Activated CD4-positive, alpha-beta T cell treated with anti-CD3 and anti-CD28 coated beads for 4 hours (primary cell): ENCODE data around the gene RPH3AL.
"Not testable (repeated sequence)": the region's sequence is repeated elsewhere in the genome, so short reads cannot be mapped to it uniquely, and the experiment has no call there.

Experiments used
- DNase-seq, 2 donors: peaks; one replicate each; pipeline ENCODE4 v3.0.0-alpha.2; 2020

The RPH3AL gene

DNA sequence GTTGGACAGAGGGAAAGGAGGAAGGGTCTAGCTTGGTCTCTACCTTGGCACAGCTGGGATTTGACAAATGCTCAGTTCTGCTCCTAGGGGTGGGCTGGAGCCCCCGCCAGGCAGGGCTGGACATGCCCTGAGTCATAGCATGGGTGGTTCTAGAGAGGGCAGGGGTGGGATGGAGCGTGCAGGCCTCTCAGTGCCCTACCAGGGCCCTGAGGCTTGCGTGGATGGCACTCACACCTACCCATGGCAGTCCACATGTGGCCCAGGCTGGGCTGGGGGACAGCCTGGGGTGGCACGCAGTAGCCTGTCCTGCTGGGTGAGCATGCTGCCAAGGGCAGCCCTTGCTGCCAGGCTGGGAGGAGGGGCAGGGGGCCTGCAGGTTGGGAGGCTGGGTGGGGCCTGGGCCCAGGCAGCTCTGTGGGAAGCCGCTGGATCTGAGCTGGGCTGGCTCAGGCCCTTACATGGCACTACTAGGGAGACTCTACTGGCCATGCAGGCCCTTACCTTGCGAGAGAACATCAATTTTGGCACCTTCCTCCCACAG is 182.4 kb downstream of the RPH3AL start:
- no peak for DNase-seq

DNA sequence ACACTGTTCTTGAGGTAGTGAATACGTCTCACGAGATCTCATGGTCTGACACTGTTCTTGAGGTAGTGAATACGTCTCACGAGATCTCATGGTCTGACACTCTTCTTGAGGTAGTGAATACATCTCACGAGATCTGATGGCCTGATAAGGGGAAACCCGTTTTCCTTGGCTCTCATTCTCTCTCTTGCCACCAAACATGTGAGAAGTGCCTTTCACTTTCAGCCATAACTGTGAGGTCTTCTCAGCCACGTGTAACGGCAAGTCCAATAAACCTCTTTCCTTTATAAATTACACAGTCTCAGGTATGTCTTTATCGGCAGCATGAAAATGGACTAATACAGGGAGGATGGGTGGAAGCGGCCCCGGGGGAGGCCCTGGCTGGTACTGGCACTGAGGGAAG is 184.0 kb downstream of the RPH3AL start:
- DNase-seq: not testable (repeated sequence)

DNA sequence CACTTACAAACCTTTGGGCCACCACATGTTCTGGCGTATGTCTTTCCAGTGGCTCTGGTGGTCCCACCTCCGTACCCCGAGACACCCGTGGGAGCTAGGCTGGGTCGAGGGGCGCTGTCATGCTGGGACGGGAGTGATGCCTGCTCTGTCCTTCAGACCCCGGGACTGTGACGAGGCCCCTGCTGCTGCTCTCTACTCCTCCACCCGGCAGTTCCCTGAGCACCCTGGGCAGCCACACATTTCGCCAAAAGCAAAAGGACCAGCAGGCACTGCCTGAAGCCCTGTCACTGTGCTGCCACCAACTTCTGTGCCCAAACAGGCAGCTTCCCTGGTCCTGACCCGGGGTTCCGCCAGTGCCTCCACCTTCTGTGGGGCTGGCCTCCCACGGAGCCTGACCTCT is 186.7 kb downstream of the RPH3AL start:
- no peak for DNase-seq

DNA sequence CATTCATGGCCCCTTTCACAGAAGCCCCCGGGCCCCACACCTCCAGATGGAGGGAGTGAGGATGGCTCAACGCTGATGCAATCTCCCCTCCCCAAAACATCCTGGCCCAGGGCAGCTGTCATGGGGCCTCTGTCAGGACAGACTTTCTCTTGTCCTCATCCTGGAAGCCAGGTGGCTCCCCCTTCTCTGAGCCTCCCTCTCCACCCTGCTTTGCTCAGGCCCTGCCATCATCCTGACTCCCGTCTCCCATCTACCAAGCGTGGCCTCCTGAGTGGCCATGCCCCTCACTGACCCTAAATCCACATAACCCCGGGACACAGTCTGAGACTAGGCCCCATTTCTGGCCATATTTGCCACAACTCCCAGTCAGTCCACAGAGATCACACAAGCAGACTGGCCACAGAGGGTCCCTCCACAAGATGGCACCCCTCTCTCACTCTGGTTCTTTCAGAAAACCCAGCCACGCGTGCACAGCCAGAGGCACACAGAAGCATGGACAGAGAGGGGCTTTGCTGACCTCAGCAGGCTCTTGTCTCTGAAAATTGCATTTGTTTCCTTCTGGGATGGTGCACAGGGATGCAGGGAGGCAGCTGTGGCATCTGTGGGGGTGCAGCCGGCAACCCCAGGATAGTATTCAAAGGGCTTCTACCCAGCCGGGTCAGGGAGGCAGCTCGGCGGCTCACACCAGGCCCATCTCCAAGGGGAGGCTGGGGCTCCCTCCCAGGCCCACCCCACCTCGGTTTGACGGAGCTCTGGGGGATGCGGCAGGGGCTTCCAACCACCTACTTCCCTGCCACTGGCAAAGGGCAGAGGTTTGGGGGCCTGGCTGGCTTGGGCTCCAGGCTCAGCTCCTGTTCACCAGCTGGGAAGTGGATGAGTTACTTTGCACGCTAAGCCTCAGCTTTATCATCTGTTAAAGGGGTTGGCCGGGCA is 188.0 kb downstream of the RPH3AL start:
- peak in 1 of 2 donors; percentile 14 for DNase-seq

DNA sequence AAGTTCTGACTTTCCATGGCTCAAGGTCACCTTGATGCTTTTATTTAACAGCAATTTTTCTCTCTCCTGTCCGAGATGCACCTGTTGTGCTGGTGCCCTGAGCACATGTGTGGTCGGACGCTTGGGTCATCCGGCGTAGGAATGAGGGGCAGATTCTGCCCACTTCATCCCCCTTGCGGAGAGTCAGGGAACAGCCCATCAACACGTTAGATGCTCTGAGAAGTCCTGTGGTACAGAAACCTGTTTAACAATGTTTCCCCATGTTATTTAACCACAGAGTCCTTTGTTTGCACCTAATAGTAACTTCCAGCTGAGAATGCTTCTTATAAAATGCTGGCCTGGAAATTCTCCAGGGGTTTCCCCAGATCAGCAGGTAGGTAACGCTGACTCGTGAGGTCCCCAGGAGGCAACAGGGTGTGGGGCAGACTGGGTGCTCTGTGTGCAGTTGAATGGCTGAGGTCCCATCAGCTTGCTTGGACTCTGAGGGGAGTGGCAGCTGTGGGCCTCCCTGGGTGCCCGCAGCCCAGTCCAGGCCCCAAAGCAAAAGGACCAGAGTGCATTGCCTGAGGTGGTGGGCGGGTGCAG is 189.0 kb downstream of the RPH3AL start:
- no peak for DNase-seq

DNA sequence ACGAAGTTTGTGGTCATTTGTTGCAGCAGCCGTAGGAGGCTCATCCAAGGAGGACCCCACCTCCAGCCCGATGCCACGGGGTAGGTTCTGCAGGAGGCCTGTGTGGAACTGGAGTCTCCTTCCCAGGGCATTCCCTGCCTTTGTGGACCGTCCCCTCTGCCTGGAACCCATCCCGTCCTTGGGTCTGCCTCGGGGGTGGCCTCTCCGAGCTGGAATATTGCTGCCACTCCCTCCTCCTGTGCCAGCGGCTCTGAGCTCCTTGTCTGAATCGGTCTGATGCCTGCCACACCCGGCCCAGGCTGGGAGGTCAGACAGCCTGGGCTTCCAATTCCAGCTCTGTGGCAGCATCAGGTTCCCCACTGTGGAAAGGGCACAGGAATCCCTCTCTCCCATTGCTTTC is 189.9 kb downstream of the RPH3AL start:
- no peak for DNase-seq
